ENCODE data around the gene TNFRSF25. TPM values are rescaled to one million over a fixed set of nuclear protein-coding genes. Genes with fewer than 3 reads are reported as not detected.

Gene TNFRSF25
- total RNA-seq, 1 donor from 2014 or later = 26.1 TPM

DNA sequence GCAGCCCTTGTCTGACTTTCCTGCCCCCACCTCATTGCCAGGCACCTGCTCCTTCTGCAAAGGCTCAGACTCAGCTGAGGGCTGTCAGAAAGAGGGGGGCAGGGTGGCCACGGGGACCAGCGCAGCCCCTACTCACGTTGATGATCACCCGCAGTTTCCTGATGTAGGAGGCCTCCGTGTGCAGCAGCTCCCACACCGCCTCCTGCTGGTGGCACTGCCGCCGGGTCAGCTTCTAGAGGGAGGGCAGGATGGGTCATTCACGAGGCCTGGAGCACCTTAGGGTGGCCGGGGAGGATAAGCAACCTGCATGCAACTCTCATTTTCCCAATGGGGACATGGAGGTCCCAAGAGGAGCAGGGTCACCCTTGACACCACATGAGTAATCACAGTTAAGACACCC lies 6.4 kb upstream of the TNFRSF25 start:
- DNase-seq (ENCODE audit: low read depth, low spot score) = no peak
- no peak overlapping the region for H3K27ac Mint-ChIP-seq (ENCODE audit: unreplicated experiment)
- TF ChIP-seq, protein P1, sequence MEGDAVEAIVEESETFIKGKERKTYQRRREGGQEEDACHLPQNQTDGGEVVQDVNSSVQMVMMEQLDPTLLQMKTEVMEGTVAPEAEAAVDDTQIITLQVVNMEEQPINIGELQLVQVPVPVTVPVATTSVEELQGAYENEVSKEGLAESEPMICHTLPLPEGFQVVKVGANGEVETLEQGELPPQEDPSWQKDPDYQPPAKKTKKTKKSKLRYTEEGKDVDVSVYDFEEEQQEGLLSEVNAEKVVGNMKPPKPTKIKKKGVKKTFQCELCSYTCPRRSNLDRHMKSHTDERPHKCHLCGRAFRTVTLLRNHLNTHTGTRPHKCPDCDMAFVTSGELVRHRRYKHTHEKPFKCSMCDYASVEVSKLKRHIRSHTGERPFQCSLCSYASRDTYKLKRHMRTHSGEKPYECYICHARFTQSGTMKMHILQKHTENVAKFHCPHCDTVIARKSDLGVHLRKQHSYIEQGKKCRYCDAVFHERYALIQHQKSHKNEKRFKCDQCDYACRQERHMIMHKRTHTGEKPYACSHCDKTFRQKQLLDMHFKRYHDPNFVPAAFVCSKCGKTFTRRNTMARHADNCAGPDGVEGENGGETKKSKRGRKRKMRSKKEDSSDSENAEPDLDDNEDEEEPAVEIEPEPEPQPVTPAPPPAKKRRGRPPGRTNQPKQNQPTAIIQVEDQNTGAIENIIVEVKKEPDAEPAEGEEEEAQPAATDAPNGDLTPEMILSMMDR (conservative IDR thresholded peaks at IDR 0.05) = peak; percentile 54
- H3K4me3 Mint-ChIP-seq = no peak overlapping the region
- no peaks in the 10 kb centered on the region for H3K36me3 Mint-ChIP-seq (ENCODE audit: low read depth)
- H3K9me3 Mint-ChIP-seq = no peaks in the 10 kb centered on the region
- peaks cover 9% of the 10 kb centered on the region for H3K4me1 Mint-ChIP-seq
- H3K27me3 Mint-ChIP-seq (ENCODE audit: low read depth) = no peaks in the 10 kb centered on the region

DNA sequence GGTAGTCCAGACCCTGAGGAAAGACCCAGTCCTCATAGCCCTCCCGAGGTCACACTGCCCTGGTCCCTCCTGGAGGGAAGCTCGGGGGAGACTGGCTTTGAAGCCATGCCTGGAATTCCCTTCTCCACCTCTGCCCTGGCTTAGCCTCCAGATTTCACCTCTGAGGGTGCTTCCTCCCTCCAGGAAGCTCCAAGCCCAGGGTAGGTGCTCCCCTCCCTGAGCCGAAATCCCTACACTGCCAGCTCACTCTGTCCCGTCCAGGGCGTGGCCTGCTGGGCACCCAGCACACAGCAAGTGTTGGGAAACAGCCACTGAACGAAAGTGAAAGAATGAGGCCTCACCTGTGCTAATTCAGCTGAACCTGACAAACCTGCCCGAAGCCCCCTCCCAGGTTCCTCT lies 6.0 kb upstream of the TNFRSF25 start:
- H3K9me3 Mint-ChIP-seq = no peaks in the 10 kb centered on the region
- DNase-seq (ENCODE audit: low read depth, low spot score) = no peak
- no peak overlapping the region for H3K27ac Mint-ChIP-seq (ENCODE audit: unreplicated experiment)
- TF ChIP-seq, protein P1 (conservative IDR thresholded peaks at IDR 0.05) = no peak
- no peaks in the 10 kb centered on the region for H3K27me3 Mint-ChIP-seq (ENCODE audit: low read depth)
- H3K4me3 Mint-ChIP-seq = no peak overlapping the region
- no peaks in the 10 kb centered on the region for H3K36me3 Mint-ChIP-seq (ENCODE audit: low read depth)
- H3K4me1 Mint-ChIP-seq = peaks cover 5% of the 10 kb centered on the region

DNA sequence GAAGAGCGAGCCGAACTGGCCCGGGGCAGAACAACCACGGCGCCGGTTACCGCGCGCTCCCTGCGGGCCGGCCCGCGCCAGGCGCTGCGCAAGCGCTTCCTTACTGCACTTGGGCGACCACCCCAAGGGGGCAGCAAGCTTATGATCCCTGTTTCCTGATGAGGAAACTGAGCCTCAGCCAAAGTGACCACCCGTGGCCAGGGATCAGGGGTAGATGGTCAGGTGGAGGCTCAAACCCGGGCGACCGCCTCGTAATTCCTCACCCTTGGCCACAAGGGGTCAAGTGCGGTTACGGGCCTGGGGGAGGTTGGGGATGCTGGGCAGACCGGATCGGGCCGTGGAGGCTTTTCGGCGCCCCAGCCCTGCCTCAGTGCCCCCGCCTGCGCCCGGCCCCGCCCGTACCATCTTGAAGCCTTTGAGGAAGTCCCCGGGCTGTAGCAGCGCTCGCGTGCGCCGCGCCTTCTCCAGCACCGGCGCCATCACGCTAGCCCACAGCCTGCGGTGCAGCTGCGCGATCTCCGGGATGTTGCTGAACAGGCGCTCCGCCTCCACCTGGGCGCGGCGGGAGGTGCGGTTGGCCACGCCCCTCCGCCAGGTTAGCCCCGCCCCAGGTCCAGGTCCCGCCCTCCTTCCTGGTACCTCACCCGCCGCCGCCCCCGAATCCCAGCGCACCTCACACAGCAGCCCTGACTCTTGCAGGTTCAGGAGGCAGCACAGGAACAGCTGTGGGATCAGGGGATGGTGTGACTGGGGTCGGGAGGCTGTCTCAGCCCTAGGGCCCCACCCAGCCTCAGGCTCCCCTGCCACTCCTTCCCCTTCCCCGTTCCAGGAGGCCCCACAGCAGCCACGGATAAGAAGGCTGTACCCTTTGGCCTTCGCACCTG lies 5.4 kb upstream of the TNFRSF25 start:
- no peaks in the 10 kb centered on the region for H3K36me3 Mint-ChIP-seq (ENCODE audit: low read depth)
- no peaks in the 10 kb centered on the region for H3K27me3 Mint-ChIP-seq (ENCODE audit: low read depth)
- TF ChIP-seq, protein P1 (conservative IDR thresholded peaks at IDR 0.05) = no peak
- DNase-seq (ENCODE audit: low read depth, low spot score) = no peak
- no peaks in the 10 kb centered on the region for H3K9me3 Mint-ChIP-seq
- no peaks in the 10 kb centered on the region for H3K4me1 Mint-ChIP-seq
- H3K4me3 Mint-ChIP-seq = no peak overlapping the region
- no peak overlapping the region for H3K27ac Mint-ChIP-seq (ENCODE audit: unreplicated experiment)

DNA sequence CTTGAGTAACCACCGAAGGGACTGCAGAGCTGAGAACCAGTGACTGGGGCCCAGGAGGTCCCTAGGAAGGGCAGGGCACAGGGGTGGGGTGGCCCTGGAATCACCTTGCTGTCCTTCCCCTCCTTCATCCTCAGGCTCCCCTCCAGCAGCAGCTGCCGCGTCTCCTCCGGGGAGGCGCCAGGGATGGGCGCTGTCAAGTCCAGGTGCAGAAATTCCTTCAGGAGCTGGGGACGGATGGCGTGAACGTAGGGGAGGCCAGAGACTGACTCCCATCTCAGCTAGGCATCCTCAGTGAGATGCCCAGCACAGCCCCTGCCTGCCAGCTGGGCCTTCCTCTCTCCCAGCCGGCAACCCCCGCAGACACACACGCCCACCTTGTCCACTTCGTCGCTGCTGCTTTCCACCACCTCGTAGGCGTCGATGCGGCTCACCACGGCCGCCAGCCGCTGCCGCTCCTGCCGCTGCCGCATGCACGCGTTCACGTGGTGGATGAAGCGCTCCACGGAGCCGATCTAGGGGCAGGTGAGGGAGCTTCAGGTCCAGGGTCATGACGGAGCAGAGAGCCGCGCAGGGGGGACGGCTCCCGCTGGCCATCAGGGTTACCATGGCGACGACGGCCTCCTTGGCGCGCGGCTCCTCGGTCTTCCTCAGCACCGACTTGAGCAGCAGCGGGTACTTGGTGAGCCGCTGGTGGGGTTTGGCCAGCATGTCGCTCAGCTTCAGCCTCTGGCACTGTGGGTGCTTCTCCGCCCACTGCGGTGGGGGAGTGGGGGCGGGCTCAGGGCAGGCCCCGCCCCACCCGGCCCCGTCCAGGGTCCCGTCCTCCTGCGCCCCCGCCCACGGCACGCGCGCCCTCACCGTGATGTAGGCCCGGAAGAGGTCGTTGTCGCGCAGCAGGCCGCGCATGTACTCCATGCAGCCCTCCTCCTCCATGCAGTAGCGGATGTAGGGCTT lies 4.4 kb upstream of the TNFRSF25 start:
- Mint-ChIP-seq H3K27ac (ENCODE audit: unreplicated experiment) (no peak overlapping the region), H3K4me3 (no peak overlapping the region), H3K27me3 (ENCODE audit: low read depth) (no peaks in the 10 kb centered on the region), H3K4me1 (no peaks in the 10 kb centered on the region), H3K36me3 (ENCODE audit: low read depth) (no peaks in the 10 kb centered on the region), H3K9me3 (no peaks in the 10 kb centered on the region)
- no peak for DNase-seq (ENCODE audit: low read depth, low spot score)
- TF ChIP-seq, protein P1 (conservative IDR thresholded peaks at IDR 0.05) = no peak

DNA sequence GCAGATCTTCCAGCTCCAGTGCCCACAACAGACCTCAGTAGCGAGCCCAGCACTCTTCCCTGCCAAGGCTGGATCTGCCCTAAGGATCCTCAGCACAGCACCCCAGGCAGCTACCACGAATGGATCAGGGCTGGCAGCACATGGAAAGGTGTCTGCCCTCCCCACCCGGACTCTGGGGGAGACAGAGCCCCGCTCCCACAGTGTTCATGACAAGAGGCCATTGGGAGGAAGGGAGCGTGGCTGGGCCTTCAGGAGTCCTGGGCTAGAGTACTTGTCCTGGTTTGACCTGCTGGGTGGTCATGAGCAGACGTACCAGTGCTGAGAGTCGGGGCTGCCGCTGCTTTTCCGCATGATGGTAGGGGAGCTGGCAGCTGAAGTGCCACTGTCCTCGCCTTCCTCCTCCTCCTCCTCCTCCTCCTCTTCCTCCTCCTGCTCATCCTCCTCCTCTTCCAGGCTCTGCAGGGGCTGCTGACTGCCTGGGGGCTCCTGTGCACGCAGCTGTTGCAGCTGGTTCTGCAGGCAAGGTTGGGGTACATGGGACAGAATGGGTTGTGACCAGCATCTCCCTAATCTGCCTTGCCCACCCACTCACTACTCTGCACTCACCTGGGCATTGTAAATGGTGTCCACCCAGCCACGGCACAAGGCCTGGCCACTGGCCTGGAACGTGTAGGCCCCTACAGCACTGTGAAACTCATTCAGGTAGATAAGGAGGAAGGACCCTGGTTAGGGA lies 2.9 kb upstream of the TNFRSF25 start:
- H3K27me3 Mint-ChIP-seq (ENCODE audit: low read depth) = no peaks in the 10 kb centered on the region
- no peaks in the 10 kb centered on the region for H3K9me3 Mint-ChIP-seq
- H3K4me3 Mint-ChIP-seq = no peak overlapping the region
- TF ChIP-seq, protein P1 (conservative IDR thresholded peaks at IDR 0.05) = no peak
- DNase-seq (ENCODE audit: low read depth, low spot score) = no peak
- peaks cover 3% of the 10 kb centered on the region for H3K4me1 Mint-ChIP-seq
- H3K27ac Mint-ChIP-seq (ENCODE audit: unreplicated experiment) = no peak overlapping the region
- no peaks in the 10 kb centered on the region for H3K36me3 Mint-ChIP-seq (ENCODE audit: low read depth)

All from neural crest cell (in vitro differentiated cells).